Heart right ventricle (tissue), 16 donors: ENCODE results near the gene CCDC116. TPM values are rescaled to one million over a fixed set of nuclear protein-coding genes. Genes with fewer than 3 reads are reported as not detected.
A peak's percentile ranks its signal among the peaks of the same experiment; 100 is the strongest.

ENCODE experiments used
- ATAC-seq, 8 donors: fragments of 200-7000 bp; cut with Tn5 transposase; one replicate each; pipeline ENCODE4 v1.9.1; 2020; ENCODE audit warnings: mild to moderate bottlenecking in 8 of 8, moderate library complexity in 8 of 8, moderate number of reproducible peaks in 1 of 8
- DNase-seq, 2 donors: peaks; one replicate each; pipeline ENCODE4 v3.0.0-alpha.2; 2020
- H3K27ac ChIP-seq, 10 donors: fragments of 200-600 bp; sonication (generic) in 2 of 10; one replicate each; pipeline versions ENCODE4 v1.5.0 to v1.8.0; 2020 to 2022; ENCODE audit warnings: mild to moderate bottlenecking in 3 of 10
- H3K27me3 ChIP-seq, 7 donors: fragments of 200-600 bp; one replicate each; pipeline ENCODE4 v1.8.0; 2021 to 2022; ENCODE audit warnings: mild to moderate bottlenecking in 2 of 7
- H3K36me3 ChIP-seq, 9 donors: fragments of 200-600 bp; sonication (generic) in 1 of 9; one replicate each; pipeline versions ENCODE4 v1.5.0 to v1.8.0; 2020 to 2022; ENCODE audit warnings: mild to moderate bottlenecking in 2 of 9
- H3K4me1 ChIP-seq, 9 donors: fragments of 200-600 bp; sonication (generic) in 1 of 9; one replicate each; pipeline versions ENCODE4 v1.5.0 to v1.8.0; 2020 to 2022; ENCODE audit warnings: mild to moderate bottlenecking in 4 of 9
- H3K4me3 ChIP-seq, 10 donors: fragments of 200-600 bp; sonication (generic) in 2 of 10; one replicate each; pipeline versions ENCODE4 v1.5.0 to v1.8.0; 2020 to 2022; ENCODE audit warnings: mild to moderate bottlenecking in 7 of 10, moderate library complexity in 2 of 10
- H3K9me3 ChIP-seq, 11 donors: fragments of 200-600 bp in 10 of 11; sonication (generic) in 2 of 11; one replicate each; pipeline versions ENCODE4 v1.5.0 to v1.8.0; 2013 to 2022; ENCODE audit warnings: mild to moderate bottlenecking in 2 of 11, control low read depth in 1 of 11, moderate library complexity in 1 of 11
- CTCF ChIP-seq, 9 donors: fragments of 200-600 bp; sonication (generic) in 2 of 9; IDR thresholded peaks; one replicate each; pipeline versions ENCODE4 v1.5.0 to v1.8.0; 2021 to 2022; ENCODE audit warnings: antibody characterized with exemption in 9 of 9, mild to moderate bottlenecking in 5 of 9, moderate library complexity in 1 of 9
- WGBS, 2 donors: extraction: QIAGEN DNeasy Blood & Tissue Kit; methylation state at CpG; one replicate each; pipeline ENCODE4 v1.1.7; 2013; ENCODE audit warnings: inconsistent platforms in 1 of 2; 5-methylcytosine and 5-hydroxymethylcytosine counted together
- intact Hi-C, 10 donors: fragments of 100-400 bp; cut with DNase I; formaldehyde crosslinking; loops; one replicate each; pipeline versions ENCODE4 v1.11.1 to v1.14.2; 2022
- polyA plus RNA-seq, 2 donors: library from polyadenylated mRNA; stranded (reverse); fragments of 200-250 nt; gene quantifications; one replicate each; pipeline ENCODE4 v1.2.3, GENCODE V29; 2013
- total RNA-seq, 10 donors: library from RNA; stranded (reverse); fragmentation: NEBNext Ultra II Directional in 3 of 10; extraction: Animal tissue kit (Norgen Biotek cat#: 25700) in 3 of 10; gene quantifications; one replicate each; pipeline versions ENCODE4 v1.2.1 to v1.2.4, GENCODE V29; 2021 to 2023
- donor health status: Arrhythmogenic right ventricular cardiomyopathy.
- donor health status: ischemic (EF 13 %, LVEDD 7.1; RV severe dilation, severe dysfunction).
- donor health status: healthy with polysubstance abuse.
- donor health status: DM: no; HTN: yes; CAD: no.
- donor health status: DM: no; HTN: no; CAD: no.
- donor health status: ischemic (EF 25% LVEDD 6.9; RV normal size, moderate dysfunction).
- donor health status: ischemic (EF 25% LVEDD 5.7; RV mildly dilated, moderate dysfunction).
- donor health status: healthy.
- donor health status: DM: yes; HTN: yes; CAD: no.
- donor health status: Ischemic cardiomyopathy.
- donor health status: ischemic (EF 35%, LVEDD 5.7; RV mildly dilated, moderate dysfunction).
- donor health status: nonischemic (EF 11% LVEDD 7.7; RV severe dilation, severe dysfunction).
- donor health status: DM: yes; HTN: yes; CAD: no.
- donor health status: PGD.
- donor health status: ischemic (EF 29% LVEDD 5.4; RV normal size, mild dysfunction).
- donor health status: nonischemic (EF 23%, LVEDD 6.1; RV moderate dilation, normal function).

Gene CCDC116
- total and polyA plus RNA-seq, 12 donors: 0.11 to 1.2 (median 0.28) TPM; not detected in 4

DNA sequence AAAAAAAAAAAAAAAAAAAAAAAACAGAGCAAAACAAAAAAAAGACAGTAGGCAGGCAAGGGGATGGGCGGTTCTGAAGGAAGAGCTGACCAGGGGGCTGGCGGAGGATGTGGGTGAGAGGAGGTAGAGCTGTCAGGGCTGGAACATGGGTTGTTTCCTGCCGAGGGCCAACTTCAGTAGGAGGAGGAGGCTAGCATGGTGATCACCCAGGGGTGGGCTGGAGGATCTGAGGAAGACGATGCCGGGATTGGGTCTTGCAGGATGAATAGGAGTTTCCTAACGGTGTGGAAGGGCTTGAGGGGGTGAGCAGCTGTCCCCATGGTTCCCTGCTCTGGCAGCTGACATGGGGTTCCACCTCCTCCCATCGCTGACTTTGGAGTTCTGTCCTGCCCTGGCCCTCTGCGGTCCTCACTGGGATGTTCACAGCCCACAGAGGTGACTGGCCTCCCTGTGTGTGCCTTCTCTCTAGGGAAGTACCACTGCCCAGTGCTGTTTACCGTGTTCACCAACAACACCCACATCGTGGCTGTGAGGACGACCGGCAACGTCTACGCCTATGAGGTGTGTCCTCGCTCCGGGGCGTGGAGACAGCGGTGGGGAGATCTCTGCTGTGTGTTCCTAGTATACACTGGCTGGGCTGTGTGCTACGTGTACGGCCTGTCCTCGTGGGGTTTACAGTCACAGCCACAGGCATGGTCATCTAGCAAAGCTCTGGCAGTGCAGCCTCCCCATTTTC, 48.4 kb downstream of the CCDC116 start:
- Histone ChIP-seq H3K4me1 (no peaks in the 10 kb centered on the region), H3K36me3 (peaks cover 0 to 75% (median 33%) of the 10 kb centered on the region in 9 donors), H3K27ac (no peak overlapping the region), H3K9me3 (no peaks in the 10 kb centered on the region), H3K27me3 (no peaks in the 10 kb centered on the region), H3K4me3 (no peak overlapping the region)
- ATAC-seq: peak in 2 of 8 donors; percentile 17 to 23
- no peak for DNase-seq
- no peak for TF ChIP-seq CTCF (IDR thresholded peaks at IDR 0.05)
- 94 to 95% methylated on average over 21 of the region's 21 CpGs for WGBS, 2 donors
- intact Hi-C loops: no loop called here

DNA sequence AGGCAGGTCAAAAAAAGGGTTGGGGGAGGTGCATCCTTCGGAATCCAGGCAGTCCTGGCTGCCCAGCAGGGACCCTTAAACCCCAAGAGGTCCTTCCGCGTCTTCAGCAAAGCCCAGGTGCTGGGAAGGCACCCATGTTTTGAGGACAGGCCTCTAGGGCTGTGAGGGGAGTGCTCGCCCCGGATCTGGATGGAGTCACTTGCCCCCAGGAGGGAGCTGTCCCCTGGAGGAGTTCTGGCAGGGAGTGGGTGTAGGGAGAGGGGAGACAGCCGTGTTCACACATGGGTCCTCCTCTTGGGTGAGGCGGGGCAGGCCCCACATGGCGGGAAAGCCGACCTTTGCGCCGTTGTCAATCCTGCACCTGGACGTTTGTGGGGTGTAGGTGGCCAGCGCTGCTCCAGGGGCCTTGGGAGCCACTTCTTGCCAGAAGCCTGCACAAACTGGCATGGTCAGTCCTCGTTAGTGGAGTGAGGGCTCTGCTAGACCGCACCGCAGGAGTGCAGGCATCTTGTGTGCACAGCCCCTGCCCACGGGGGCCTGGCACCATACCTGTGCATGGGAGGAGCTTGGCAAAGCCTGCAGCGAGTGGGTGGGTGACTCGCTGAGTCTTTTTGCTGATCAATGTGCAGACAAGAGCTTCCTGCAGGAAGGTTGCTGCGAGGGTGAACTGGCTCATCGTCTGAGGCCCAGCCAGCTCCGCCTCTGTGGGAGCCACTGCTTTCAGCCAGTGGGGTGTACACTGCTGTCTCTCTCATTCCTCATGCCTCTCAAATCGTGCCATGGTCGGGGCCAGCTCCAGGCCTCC, 49.2 kb downstream of the CCDC116 start:
- WGBS, 2 donors: 87 to 89% methylated on average over 24 of the region's 24 CpGs
- intact Hi-C loops: no loop called here
- ATAC-seq (peak in 1 of 8 donors; percentile 22), DNase-seq (no peak)
- H3K36me3 ChIP-seq: peaks cover 0 to 79% (median 40%) of the 10 kb centered on the region in 9 donors
- no peaks in the 10 kb centered on the region for H3K27me3 ChIP-seq
- no peak overlapping the region for H3K4me3 ChIP-seq
- no peak for TF ChIP-seq CTCF (IDR thresholded peaks at IDR 0.05)
- H3K27ac ChIP-seq: no peak overlapping the region
- no peaks in the 10 kb centered on the region for H3K4me1 ChIP-seq
- no peaks in the 10 kb centered on the region for H3K9me3 ChIP-seq

DNA sequence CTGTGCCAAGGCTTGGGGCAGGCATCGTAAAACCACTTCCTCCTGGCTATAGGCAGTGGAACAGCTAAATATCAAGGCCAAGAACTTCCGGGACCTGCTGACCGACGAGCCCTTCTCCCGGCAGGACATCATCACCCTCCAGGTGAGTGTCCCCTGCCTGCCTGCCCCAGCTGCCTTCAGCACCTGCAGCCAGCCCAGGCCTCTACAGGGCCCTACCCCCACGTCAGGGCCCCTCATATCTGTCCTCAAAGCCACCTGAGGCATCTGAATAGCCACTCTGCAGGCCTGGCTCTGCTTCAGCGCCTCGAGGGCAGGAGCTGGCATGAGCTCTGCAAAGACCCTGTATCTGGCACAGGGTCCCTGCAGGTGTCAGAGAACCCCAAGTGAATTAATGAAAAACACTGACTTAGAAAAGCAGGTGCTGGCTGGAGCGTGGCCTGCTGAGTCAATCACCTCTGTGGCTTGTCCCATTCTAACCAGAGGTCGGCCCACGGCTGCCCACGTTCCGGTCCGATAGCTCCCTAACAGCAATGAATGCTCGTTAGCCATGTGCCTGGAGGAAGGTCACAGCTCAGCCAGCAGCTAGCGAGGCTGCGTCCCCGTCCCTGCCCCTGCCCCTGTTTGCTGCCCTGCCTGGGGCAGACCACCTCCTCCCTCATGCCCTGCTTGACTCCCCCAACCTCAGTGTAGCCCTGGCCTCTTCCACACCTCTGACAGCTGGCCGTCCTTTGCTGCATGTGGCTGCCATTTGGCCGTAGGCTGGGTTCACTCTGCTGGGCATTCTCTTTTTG, 50.0 kb downstream of the CCDC116 start:
- peaks cover 0 to 84% (median 45%) of the 10 kb centered on the region in 9 donors for H3K36me3 ChIP-seq
- H3K9me3 ChIP-seq: no peaks in the 10 kb centered on the region
- intact Hi-C loops: no loop called here
- H3K27me3 ChIP-seq: no peaks in the 10 kb centered on the region
- H3K27ac ChIP-seq: no peak overlapping the region
- no peak overlapping the region for H3K4me3 ChIP-seq
- ATAC-seq (no peak), DNase-seq (no peak)
- WGBS, 2 donors: 94% methylated on average over 20 of the region's 20 CpGs
- no peak for TF ChIP-seq CTCF (IDR thresholded peaks at IDR 0.05)
- no peaks in the 10 kb centered on the region for H3K4me1 ChIP-seq

GRCh38 chr22:21683401-21683811, 50.8 kb downstream of the CCDC116 start:
- ATAC-seq: no peak
- intact Hi-C loops: no loop called here
- Histone ChIP-seq H3K27ac (no peak overlapping the region), H3K36me3 (peaks cover 0 to 87% (median 46%) of the 10 kb centered on the region in 9 donors), H3K4me3 (no peak overlapping the region), H3K4me1 (no peaks in the 10 kb centered on the region), H3K27me3 (no peaks in the 10 kb centered on the region), H3K9me3 (no peaks in the 10 kb centered on the region)
- TF ChIP-seq CTCF (IDR thresholded peaks at IDR 0.05): no peak
- WGBS, 2 donors: 85 to 95% methylated on average over 7 of the region's 7 CpGs
- DNase-seq: no peak
